ENCODE data around the gene CELSR2.

DNA sequence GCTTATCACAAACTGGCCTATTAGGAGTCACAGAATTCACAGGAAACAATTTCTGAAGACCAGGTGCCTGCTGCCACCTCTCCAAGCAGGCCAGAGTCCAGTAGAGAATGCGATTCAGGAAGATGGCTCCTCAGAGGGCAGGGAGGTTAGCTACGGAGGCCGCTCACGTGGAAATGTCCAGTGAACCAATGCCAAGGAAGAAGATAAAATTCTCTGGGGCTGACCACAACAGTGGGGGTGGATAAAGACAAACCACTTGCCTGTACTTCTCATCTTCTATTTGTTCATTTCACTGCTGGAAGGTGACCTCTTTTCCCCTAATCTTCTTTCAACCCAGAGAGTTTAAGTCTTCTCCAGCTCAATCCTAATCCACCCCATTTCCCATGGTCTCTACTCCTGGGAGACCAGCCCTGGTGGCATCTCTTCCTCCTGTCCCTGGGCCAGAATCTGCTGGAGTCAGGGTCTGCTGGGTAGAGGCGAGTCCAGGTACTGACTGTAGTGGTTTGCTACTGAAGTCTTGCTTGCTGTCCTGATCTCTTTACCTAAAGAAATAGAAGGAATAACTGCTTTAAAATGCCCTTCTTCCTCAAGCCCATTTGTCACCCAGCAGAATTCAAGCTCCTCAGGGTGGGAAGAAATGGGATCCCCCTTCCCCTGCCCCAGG is 30.4 kb downstream of the CELSR2 start:
- TF ChIP-seq, protein P1, sequence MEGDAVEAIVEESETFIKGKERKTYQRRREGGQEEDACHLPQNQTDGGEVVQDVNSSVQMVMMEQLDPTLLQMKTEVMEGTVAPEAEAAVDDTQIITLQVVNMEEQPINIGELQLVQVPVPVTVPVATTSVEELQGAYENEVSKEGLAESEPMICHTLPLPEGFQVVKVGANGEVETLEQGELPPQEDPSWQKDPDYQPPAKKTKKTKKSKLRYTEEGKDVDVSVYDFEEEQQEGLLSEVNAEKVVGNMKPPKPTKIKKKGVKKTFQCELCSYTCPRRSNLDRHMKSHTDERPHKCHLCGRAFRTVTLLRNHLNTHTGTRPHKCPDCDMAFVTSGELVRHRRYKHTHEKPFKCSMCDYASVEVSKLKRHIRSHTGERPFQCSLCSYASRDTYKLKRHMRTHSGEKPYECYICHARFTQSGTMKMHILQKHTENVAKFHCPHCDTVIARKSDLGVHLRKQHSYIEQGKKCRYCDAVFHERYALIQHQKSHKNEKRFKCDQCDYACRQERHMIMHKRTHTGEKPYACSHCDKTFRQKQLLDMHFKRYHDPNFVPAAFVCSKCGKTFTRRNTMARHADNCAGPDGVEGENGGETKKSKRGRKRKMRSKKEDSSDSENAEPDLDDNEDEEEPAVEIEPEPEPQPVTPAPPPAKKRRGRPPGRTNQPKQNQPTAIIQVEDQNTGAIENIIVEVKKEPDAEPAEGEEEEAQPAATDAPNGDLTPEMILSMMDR (conservative IDR thresholded peaks at IDR 0.05; ENCODE audit: low read length), result no peak
- no peak for TF ChIP-seq EZH2phosphoT487 (IDR thresholded peaks at IDR 0.05; ENCODE audit: borderline replicate concordance, low read depth, low read length)

Data from OCI-LY7 (cell line).